Upper lobe of left lung (tissue), 4 donors: ENCODE measurements around the gene BMP5.

ENCODE experiments used
- POLR2A ChIP-seq, 4 donors: fragments of 450-650 bp; IDR thresholded peaks; one replicate each; pipeline ENCODE4 v1.5.1; 2016 to 2017; ENCODE audit warnings: antibody characterized with exemption in 4 of 4, mild to moderate bottlenecking in 2 of 4
- TF ChIP-seq, protein P1 (sequence below), 6 experiments: fragments of 450-650 bp in 4 of 6; fragments of 200-600 bp in 2 of 6; sonication (generic) in 2 of 6; IDR thresholded peaks; one replicate each; pipeline ENCODE4 v1.5.1; 2016 to 2019; ENCODE audit warnings: antibody characterized with exemption in 6 of 6

DNA sequence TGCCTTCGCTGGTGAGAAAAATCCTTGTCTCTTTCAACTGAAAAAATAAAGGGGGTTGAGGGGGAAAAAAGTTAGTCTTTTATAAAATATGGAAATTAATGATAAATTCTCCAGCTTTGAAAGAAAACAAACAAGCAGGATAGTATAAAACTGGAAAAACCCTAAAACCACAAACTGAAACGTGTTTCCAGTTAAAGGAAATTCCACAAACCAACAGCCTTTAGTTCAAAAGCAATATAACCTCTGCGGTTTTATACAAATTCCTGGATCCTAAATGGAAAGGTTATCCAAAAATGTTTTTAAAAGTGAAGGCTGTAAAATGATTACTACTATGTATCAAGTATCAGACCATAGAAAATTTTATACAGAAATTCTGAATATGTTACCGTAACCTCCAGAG is 55.6 kb downstream of the BMP5 start:
- TF ChIP-seq, protein P1, sequence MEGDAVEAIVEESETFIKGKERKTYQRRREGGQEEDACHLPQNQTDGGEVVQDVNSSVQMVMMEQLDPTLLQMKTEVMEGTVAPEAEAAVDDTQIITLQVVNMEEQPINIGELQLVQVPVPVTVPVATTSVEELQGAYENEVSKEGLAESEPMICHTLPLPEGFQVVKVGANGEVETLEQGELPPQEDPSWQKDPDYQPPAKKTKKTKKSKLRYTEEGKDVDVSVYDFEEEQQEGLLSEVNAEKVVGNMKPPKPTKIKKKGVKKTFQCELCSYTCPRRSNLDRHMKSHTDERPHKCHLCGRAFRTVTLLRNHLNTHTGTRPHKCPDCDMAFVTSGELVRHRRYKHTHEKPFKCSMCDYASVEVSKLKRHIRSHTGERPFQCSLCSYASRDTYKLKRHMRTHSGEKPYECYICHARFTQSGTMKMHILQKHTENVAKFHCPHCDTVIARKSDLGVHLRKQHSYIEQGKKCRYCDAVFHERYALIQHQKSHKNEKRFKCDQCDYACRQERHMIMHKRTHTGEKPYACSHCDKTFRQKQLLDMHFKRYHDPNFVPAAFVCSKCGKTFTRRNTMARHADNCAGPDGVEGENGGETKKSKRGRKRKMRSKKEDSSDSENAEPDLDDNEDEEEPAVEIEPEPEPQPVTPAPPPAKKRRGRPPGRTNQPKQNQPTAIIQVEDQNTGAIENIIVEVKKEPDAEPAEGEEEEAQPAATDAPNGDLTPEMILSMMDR (IDR thresholded peaks at IDR 0.05), result no peak
- TF ChIP-seq POLR2A (IDR thresholded peaks at IDR 0.05), result no peak
